GM18505 (cell line): ENCODE data around the gene LCLAT1.
"Not testable (repeated sequence)": the region's sequence is repeated elsewhere in the genome, so short reads cannot be mapped to it uniquely, and the experiment has no call there.

Experiments
- ATAC-seq: cut with Tn5 transposase; IDR thresholded peaks from one replicate; pipeline ENCODE4 v1.9.1; 2021; ENCODE audit not compliant: unreplicated experiment
- POLR2A ChIP-seq: IDR thresholded peaks from 4 replicates; pipeline ENCODE4 v1.6.1; 2011; ENCODE audit warnings: borderline replicate concordance; ENCODE audit not compliant: insufficient read depth, insufficient read length; ENCODE audit errors: extremely low read depth

LCLAT1 gene

GRCh38 chr2:30613001-30613400, 166.0 kb downstream of the LCLAT1 start:
- no peak for TF ChIP-seq POLR2A
- no peak for ATAC-seq

GRCh38 chr2:30614227-30614626, 167.2 kb downstream of the LCLAT1 start:
- not testable (repeated sequence) for ATAC-seq

- no peak for TF ChIP-seq POLR2A
- ATAC-seq: no peak
These were observed 168.9 kb downstream of the LCLAT1 start for GRCh38 chr2:30615926-30616325.

- no peak for TF ChIP-seq POLR2A
These were observed 173.1 kb downstream of the LCLAT1 start for GRCh38 chr2:30620102-30620501.

GRCh38 chr2:30621836-30622235, 174.8 kb downstream of the LCLAT1 start:
- no peak for TF ChIP-seq POLR2A
- ATAC-seq: no peak

More at GRCh38 chr2:30620102-30620501, 173.1 kb downstream of the LCLAT1 start:
- no peak for ATAC-seq

- no peak for ATAC-seq
These were observed 175.4 kb downstream of the LCLAT1 start for GRCh38 chr2:30622452-30622851.

GRCh38 chr2:30625276-30625675, 178.2 kb downstream of the LCLAT1 start:
- ATAC-seq: no peak
- TF ChIP-seq POLR2A: no peak

More at GRCh38 chr2:30622452-30622851, 175.4 kb downstream of the LCLAT1 start:
- no peak for TF ChIP-seq POLR2A

- no peak for TF ChIP-seq POLR2A
- no peak for ATAC-seq
These were observed 178.7 kb downstream of the LCLAT1 start for GRCh38 chr2:30625701-30626100.

GRCh38 chr2:30626397-30626796, 179.4 kb downstream of the LCLAT1 start:
- no peak for TF ChIP-seq POLR2A
- no peak for ATAC-seq

- no peak for TF ChIP-seq POLR2A
- no peak for ATAC-seq
These were observed 180.1 kb downstream of the LCLAT1 start for GRCh38 chr2:30627151-30627550.

GRCh38 chr2:30628341-30628740, 181.3 kb downstream of the LCLAT1 start:
- no peak for ATAC-seq
- TF ChIP-seq POLR2A: no peak

GRCh38 chr2:30629866-30630265, 182.8 kb downstream of the LCLAT1 start:
- TF ChIP-seq POLR2A: no peak
- no peak for ATAC-seq

- TF ChIP-seq POLR2A: no peak
- no peak for ATAC-seq
These were observed 184.1 kb downstream of the LCLAT1 start for GRCh38 chr2:30631051-30631671.

- no peak for ATAC-seq
- no peak for TF ChIP-seq POLR2A
These were observed 186.0 kb downstream of the LCLAT1 start for GRCh38 chr2:30633039-30633438.

- no peak for ATAC-seq
- no peak for TF ChIP-seq POLR2A
These were observed 189.3 kb downstream of the LCLAT1 start for GRCh38 chr2:30636311-30636710.

- no peak for TF ChIP-seq POLR2A
- no peak for ATAC-seq
These were observed 192.8 kb downstream of the LCLAT1 start for GRCh38 chr2:30639836-30640235.

GRCh38 chr2:30641765-30642345, 194.8 kb downstream of the LCLAT1 start:
- TF ChIP-seq POLR2A: no peak
- no peak for ATAC-seq

GRCh38 chr2:30643013-30643412, 196.0 kb downstream of the LCLAT1 start:
- ATAC-seq: not testable (repeated sequence)
